Mucosa of gallbladder (tissue), 1 donor: ENCODE results near the gene PPP1R3A. TPM values are rescaled to one million over a fixed set of nuclear protein-coding genes. Genes with fewer than 3 reads are reported as not detected.
"Not testable (repeated sequence)": the region's sequence is repeated elsewhere in the genome, so short reads cannot be mapped to it uniquely, and the experiment has no call there.

Experiments
- DNase-seq: peaks from one replicate; pipeline ENCODE4 v3.0.0-alpha.2; 2020; ENCODE audit warnings: low spot score
- total RNA-seq: library from RNA; stranded (reverse); gene quantifications from one replicate; pipeline ENCODE4 v1.2.1, GENCODE V29; 2021
- donor health status: DM: no; HTN: no; CAD: no.

Gene PPP1R3A, protein sequence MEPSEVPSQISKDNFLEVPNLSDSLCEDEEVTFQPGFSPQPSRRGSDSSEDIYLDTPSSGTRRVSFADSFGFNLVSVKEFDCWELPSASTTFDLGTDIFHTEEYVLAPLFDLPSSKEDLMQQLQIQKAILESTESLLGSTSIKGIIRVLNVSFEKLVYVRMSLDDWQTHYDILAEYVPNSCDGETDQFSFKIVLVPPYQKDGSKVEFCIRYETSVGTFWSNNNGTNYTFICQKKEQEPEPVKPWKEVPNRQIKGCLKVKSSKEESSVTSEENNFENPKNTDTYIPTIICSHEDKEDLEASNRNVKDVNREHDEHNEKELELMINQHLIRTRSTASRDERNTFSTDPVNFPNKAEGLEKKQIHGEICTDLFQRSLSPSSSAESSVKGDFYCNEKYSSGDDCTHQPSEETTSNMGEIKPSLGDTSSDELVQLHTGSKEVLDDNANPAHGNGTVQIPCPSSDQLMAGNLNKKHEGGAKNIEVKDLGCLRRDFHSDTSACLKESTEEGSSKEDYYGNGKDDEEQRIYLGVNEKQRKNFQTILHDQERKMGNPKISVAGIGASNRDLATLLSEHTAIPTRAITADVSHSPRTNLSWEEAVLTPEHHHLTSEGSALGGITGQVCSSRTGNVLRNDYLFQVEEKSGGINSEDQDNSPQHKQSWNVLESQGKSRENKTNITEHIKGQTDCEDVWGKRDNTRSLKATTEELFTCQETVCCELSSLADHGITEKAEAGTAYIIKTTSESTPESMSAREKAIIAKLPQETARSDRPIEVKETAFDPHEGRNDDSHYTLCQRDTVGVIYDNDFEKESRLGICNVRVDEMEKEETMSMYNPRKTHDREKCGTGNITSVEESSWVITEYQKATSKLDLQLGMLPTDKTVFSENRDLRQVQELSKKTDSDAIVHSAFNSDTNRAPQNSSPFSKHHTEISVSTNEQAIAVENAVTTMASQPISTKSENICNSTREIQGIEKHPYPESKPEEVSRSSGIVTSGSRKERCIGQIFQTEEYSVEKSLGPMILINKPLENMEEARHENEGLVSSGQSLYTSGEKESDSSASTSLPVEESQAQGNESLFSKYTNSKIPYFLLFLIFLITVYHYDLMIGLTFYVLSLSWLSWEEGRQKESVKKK
- total RNA-seq = not detected

- DNase-seq = no peak
Observed at GRCh38 chr7:113918946-113919345, at the start of gene PPP1R3A. TSS of gene PPP1R3A (minus strand) at chr7:113919009. CDS start at chr7:113918996, 13 bp downstream.

DNA sequence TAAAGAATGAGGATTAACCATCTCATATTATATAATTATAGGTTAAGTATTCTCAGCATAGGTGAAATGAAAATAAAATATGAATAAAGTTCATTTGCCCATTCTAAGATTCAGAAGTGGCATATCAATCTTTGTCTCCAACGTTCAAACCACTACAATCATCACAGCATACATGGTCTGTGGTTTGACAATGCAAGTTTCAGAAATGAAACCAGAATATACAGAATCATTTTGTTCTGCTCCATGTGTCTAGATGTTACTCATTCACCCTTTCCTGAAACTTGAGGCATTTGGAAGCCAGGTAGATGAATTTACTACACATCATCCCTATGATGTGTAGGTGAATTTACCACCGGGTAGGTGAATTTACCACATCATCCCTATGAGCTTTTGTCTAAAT is 44.5 kb upstream of the PPP1R3A start:
- DNase-seq = no peak

GRCh38 chr7:113959910-113960309 is 41.1 kb upstream of the PPP1R3A start:
- DNase-seq = no peak

DNA sequence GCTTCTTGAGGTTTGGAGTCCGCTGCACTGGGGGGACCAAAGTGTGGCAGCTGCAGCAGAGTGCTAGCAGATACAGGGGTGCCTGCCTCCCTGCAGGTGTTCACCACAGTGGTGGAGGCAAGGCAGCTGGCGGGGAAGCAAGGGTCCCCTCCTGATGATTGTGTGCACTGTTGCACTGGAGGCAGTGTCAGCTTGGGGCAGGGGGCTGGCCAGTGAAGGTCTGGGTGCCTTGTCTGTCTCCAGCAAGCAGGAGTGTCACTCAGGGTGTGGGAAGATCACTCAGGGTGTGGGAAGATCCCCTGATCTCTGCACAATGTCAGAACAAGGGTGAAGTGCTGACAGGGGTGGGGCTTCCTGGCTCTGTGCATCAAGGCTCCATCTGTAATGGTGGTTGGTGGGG is 36.3 kb upstream of the PPP1R3A start:
- no peak for DNase-seq

DNA sequence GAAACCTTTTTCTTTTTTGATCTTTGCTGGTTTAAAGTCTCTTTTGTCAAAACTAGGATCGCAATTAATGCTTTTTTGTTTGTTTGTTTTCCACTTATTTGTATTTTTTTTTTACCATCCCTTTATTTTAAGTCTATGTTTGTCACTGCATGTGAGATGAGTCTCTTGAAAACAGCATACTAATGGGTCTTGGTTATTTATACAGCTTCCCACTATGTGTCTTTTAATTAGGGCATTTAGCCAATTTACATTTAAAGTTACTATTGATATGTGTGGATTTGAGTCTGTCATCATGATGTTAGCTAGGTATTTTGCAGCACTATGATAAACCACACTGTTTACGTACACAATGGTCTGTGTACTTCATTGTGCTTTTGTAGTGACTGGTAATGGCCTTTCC is 34.7 kb upstream of the PPP1R3A start:
- DNase-seq = no peak

GRCh38 chr7:113945018-113945938 is 26.5 kb upstream of the PPP1R3A start:
- no peak for DNase-seq

- no peak for DNase-seq
Observed at GRCh38 chr7:113936982-113937381, 18.2 kb upstream of the PPP1R3A start.

DNA sequence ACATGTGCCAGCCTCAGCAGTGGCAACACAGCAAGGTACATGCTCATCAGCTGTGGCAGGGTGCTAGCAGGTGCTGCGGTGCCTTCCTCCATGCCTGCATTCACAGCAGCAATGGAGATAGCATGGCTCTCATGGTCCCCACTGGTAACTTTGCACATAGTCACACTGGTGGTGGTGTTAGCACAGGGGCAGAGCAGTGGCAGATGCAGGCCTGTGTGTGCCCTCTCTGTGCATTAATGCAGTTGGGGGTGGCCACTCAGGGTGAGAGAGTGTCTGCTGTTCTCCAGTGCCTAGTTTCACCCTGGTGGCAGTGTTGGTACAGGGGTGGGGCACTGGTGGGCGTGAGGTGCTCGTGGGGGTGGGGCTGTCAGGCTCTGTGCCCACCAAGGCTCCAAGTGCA is 17.7 kb upstream of the PPP1R3A start:
- DNase-seq = no peak

- not testable (repeated sequence) for DNase-seq
Observed at GRCh38 chr7:113929389-113929788, 10.6 kb upstream of the PPP1R3A start.

DNA sequence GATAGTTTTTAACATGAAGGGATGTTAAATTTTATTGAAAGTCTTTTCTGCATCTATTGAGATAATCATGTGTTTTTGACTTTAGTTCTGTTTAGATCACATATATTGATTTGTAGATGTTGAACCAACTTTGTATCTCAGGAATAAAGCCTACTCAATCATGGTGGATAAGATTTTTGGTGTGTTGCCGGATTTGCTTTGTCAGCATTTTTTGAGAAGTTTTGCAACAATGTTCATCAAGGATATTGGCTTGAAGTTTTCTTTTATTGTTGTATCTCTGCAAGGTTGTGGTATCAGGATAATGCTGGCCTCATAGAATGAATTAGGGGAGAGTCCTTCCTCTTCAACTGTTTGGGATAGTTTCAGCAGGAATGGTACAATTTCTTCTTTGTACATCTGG is 9.3 kb upstream of the PPP1R3A start:
- no peak for DNase-seq

GRCh38 chr7:113922049-113922448 is 3.2 kb upstream of the PPP1R3A start:
- DNase-seq = no peak

DNA sequence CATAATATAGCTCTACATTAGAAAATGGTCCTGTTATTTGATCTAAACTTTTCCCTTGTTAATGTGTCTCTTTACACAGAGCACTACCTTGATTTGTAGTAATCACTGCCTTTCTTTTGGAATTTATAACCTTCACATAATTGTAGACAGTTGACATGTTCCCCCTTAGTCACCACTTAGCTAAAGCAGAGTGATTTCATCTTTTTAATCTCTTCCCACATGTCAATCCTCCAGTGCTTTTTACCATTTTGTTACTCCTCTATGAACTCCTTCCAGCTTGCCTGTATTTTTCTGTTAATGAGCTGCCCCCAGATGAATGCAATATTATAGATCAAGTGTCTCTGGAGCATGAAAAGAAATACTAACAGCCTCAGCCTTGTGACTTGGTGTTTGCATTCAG is 2.6 kb upstream of the PPP1R3A start:
- DNase-seq = no peak

DNA sequence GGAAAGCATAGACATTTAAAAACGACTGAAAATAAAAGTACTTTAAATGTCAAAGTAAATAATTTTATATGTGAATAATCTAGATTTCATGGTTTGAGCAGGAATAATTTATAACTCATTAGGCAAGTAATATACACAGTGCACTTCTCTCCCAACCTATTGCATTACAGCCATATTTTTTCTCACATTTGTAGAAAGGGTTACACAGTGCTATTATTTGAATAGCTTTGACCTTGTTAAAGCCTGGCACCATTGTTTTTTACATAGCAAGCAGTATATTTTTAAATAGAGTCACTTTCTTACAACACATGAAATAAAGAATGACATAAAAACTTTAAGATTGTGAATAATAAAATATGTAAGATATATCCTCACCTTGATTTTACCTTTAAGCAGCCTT is 969 bp downstream of the PPP1R3A start:
- DNase-seq = no peak

DNA sequence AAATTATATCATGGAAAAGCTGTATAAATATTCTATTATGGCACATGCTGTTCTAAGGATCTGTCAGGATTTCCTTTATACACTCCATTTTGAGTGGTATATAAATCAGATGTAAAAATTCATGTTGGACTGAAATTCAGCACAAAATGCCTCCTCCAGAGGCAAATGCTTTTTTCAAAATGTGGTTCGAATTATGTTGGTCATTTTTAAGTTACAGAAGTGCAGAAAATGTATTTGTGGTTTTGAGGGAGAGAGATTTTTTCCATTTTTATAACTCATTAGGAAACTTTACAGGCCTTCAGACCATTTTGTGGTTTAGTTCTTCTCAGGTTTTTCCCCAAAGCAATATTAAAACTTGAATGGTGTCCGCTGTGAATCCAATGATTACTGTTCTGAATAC is 2.9 kb downstream of the PPP1R3A start:
- no peak for DNase-seq

DNA sequence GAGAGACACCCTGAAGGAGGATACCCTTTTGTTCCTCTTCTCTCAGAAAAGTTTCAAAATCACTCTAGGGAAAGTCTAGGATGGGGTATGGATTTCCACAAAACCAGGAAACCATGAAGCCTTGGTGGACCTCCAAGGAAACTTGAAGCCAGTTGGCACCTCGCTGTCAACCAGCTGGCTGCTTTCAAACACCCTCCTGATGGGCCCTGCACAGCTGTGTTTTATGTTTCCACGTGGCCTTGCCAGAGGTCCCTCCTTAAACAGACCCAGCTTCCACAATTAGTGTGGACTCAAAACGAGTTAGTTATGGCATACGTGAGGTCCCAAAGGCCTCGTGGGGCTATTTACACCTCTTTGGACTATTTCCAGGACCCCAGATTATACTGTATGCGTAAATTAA is 5.9 kb downstream of the PPP1R3A start:
- DNase-seq = no peak

DNA sequence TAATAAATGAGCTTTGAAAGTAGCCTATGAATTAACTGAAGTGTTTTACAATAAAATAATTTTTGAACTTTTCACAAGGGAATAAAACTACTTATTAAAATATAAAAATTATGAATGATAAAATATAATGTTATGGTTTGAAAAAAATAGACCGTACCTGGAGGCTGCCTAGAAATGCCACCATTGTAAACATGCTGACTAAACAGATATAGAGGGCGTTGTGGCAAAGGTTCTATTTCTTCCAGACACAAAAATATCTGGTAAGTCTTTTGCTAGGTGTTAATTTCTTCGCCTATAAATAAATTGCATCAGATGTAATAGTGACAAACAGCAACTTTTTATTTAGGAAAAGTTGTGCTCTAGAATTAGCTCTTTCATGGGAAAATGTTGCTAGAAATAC is 11.2 kb downstream of the PPP1R3A start:
- DNase-seq = no peak

GRCh38 chr7:113904521-113904920 is 14.3 kb downstream of the PPP1R3A start:
- DNase-seq = no peak

- DNase-seq = no peak
Observed at GRCh38 chr7:113892818-113893217, 26.0 kb downstream of the PPP1R3A start.

- no peak for DNase-seq
Observed at GRCh38 chr7:113891828-113892227, 27.0 kb downstream of the PPP1R3A start.

- no peak for DNase-seq
Observed at GRCh38 chr7:113891031-113891350, 27.8 kb downstream of the PPP1R3A start.

GRCh38 chr7:113890331-113891030 is 28.3 kb downstream of the PPP1R3A start:
- no peak for DNase-seq
